GM23248 (cell line): ENCODE measurements around the gene HP.

Experiments used
- EZH2 ChIP-seq: fragments of 200-600 bp; sonication (generic); IDR thresholded peaks from 2 replicates; pipeline ENCODE4 v1.6.1; 2018; ENCODE audit warnings: antibody characterized with exemption, mild to moderate bottlenecking; ENCODE audit not compliant: insufficient read depth, poor library complexity, severe bottlenecking
- EZH2phosphoT487 ChIP-seq: fragments of 200-600 bp; sonication (generic); IDR thresholded peaks from 2 replicates; pipeline ENCODE4 v1.6.1; 2018; ENCODE audit warnings: antibody characterized with exemption, moderate library complexity, mild to moderate bottlenecking, low read depth; ENCODE audit not compliant: insufficient read depth

DNA sequence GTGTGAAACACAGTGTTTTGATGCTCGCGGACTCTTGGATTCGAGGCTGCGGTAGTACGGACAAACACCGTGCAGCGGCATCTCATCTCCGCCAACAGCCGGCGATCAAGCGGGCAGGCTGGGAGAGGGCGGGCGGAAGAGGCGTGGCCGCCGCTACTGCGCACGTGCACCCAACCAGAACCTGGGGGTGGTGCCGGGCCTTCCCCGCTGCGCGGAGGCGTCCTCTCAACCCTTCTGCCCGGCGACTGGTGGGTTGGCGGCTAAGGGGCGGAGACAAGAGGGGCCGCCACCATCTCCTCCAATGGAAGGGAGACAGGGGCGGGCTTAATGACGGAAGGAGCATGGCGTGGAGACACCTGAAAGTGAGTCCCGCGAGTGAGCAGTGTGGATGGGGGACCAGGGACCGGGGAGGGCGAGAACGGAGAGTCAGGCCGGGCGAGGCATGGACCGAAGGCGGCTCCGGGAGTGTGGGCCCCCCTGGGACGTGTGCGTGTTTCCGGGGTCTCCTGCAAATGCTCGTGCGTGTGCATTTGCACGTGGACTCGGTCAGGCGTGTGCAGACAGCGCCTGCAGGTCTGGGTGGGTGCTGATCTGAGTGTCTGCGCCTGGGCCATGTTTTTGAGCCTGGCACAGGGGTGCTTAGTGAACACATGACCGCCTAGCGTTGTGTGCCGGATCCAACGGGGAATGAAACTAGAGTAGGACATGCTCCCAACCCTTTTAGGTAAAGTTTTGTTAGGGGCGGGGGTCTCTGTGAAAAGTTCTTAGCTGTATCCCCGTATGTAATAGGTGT is 45.7 kb upstream of the HP start, which contains the start of gene DHODH:
- TF ChIP-seq EZH2phosphoT487 (no peak), EZH2 (no peak)
